SK-N-SH (cell line): ENCODE results near the gene TMEM131. TPM values are rescaled to one million over a fixed set of nuclear protein-coding genes. Genes with fewer than 3 reads are reported as not detected.

Source experiments
- CTCF ChIA-PET: fragments of 300-600, 350-600 bp; formaldehyde crosslinking; extraction: SDS; loops from one replicate; lab custom pipeline; 2021; lab: Yijun Ruan, JAX
- POLR2A ChIA-PET: fragments of 350-600 bp; sonication (Branson Sonifier 250); formaldehyde crosslinking; extraction: SDS; loops from one replicate; lab custom pipeline; 2020; ENCODE audit warnings: antibody characterized with exemption, inconsistent platforms; lab: Yijun Ruan, JAX
- DNase-seq: peaks from one replicate; pipeline ENCODE4 v3.0.0; 2012
- H2AFZ ChIP-seq: fragments of 200-600 bp; sonication (generic); 2 replicates; pipeline ENCODE4 v1.8.1; 2016; ENCODE audit warnings: antibody characterized with exemption, mild to moderate bottlenecking, low read depth
- H3F3A ChIP-seq: fragments of 200-600 bp; sonication (generic); replicated peaks from 2 replicates; pipeline ENCODE3; 2016; ENCODE audit warnings: antibody characterized with exemption, mild to moderate bottlenecking; ENCODE audit not compliant: insufficient read depth
- H3K27ac ChIP-seq, 2 experiments: fragments of 200-500 bp in 1 of 2; fragments of 200-600 bp in 1 of 2; sonication (Bioruptor generic) in 1 of 2; sonication (generic), shearing (Covaris generic) in 1 of 2; 2 replicates each; pipeline versions ENCODE4 v1.5.1 to v1.6.1; 2014 to 2016; ENCODE audit warnings: low read depth in 2 of 2, inconsistent platforms in 1 of 2, low read length in 1 of 2, mild to moderate bottlenecking in 1 of 2, mixed read lengths in 1 of 2
- H3K27me3 ChIP-seq: fragments of 200-600 bp; sonication (generic), shearing (Covaris generic); 2 replicates; pipeline ENCODE4 v1.6.1; 2016; ENCODE audit warnings: mixed run types; ENCODE audit not compliant: insufficient read depth
- H3K36me3 ChIP-seq, 2 experiments: fragments of 200-500 bp in 1 of 2; fragments of 200-600 bp in 1 of 2; sonication (Bioruptor generic) in 1 of 2; sonication (generic) in 1 of 2; replicated peaks in 1 of 2; 2 replicates each; pipeline versions ENCODE3 to v1.5.1; 2014 to 2016; ENCODE audit warnings: low read length in 1 of 2, mild to moderate bottlenecking in 1 of 2; ENCODE audit not compliant: insufficient read depth in 2 of 2, control insufficient read depth in 1 of 2
- H3K4me1 ChIP-seq, 2 experiments: fragments of 200-500 bp in 1 of 2; fragments of 200-600 bp in 1 of 2; sonication (Bioruptor generic) in 1 of 2; sonication (generic), shearing (Covaris generic) in 1 of 2; 2 replicates each; pipeline versions ENCODE4 v1.5.1 to v1.6.1; 2014 to 2016; ENCODE audit warnings: low read depth in 1 of 2, low read length in 1 of 2, mixed run types in 1 of 2; ENCODE audit not compliant: insufficient read depth in 2 of 2, control insufficient read depth in 1 of 2
- H3K4me2 ChIP-seq: fragments of 200-600 bp; sonication (generic), shearing (Covaris generic); 2 replicates; pipeline ENCODE4 v1.6.1; 2017; ENCODE audit warnings: mixed run types
- H3K4me3 ChIP-seq, 2 experiments: fragments of 200-500 bp in 1 of 2; fragments of 200-600 bp in 1 of 2; sonication (Bioruptor generic) in 1 of 2; sonication (generic), shearing (Covaris generic) in 1 of 2; 2 replicates each; pipeline versions ENCODE4 v1.5.1 to v1.8.1; 2014 to 2016; ENCODE audit warnings: low read depth in 2 of 2, inconsistent platforms in 1 of 2, low read length in 1 of 2, mild to moderate bottlenecking in 1 of 2, mixed read lengths in 1 of 2, moderate library complexity in 1 of 2
- H3K79me2 ChIP-seq: fragments of 200-600 bp; sonication (generic); 2 replicates; pipeline ENCODE4 v1.8.1; 2017; ENCODE audit warnings: mild to moderate bottlenecking; ENCODE audit not compliant: insufficient read depth
- H3K9ac ChIP-seq: fragments of 200-600 bp; sonication (generic); 2 replicates; pipeline ENCODE4 v1.6.1; 2017; ENCODE audit warnings: mixed run types
- H3K9me2 ChIP-seq: fragments of 200-600 bp; sonication (generic); 2 replicates; pipeline ENCODE4 v1.6.1; 2017; ENCODE audit warnings: mixed run types
- H3K9me3 ChIP-seq: fragments of 200-600 bp; sonication (generic); 2 replicates; pipeline ENCODE4 v1.6.1; 2017; ENCODE audit warnings: mixed run types, mild to moderate bottlenecking, moderate library complexity
- H4K20me1 ChIP-seq: fragments of 200-600 bp; sonication (generic); 2 replicates; pipeline ENCODE4 v1.6.1; 2017; ENCODE audit warnings: mild to moderate bottlenecking, mixed run types; ENCODE audit not compliant: insufficient read depth
- CHD2 ChIP-seq: fragments of 150-350 bp; IDR thresholded peaks from 2 replicates; pipeline ENCODE4 v1.6.1; 2018; ENCODE audit warnings: low read length; ENCODE audit not compliant: partially characterized antibody
- EZH2phosphoT487 ChIP-seq: fragments of 200-600 bp; sonication (generic); IDR thresholded peaks from 2 replicates; pipeline ENCODE4 v1.6.1; 2017; ENCODE audit warnings: low read depth, mixed run types, mild to moderate bottlenecking, antibody characterized with exemption, moderate library complexity, borderline replicate concordance
- FOSL2 ChIP-seq: IDR thresholded peaks from 2 replicates; pipeline ENCODE4 v1.4.0; 2012; ENCODE audit warnings: low read depth, mild to moderate bottlenecking, moderate library complexity, borderline replicate concordance
- FOXJ3 ChIP-seq: sonication (generic); formaldehyde crosslinking; IDR thresholded peaks from 2 replicates; pipeline ENCODE4 v1.5.1; 2020; ENCODE audit warnings: mild to moderate bottlenecking, missing genetic modification reagents
- FOXM1 ChIP-seq: IDR thresholded peaks from 2 replicates; pipeline ENCODE4 v1.4.0; 2012; ENCODE audit warnings: low read depth, mild to moderate bottlenecking
- JUND ChIP-seq: IDR thresholded peaks from 2 replicates; pipeline ENCODE4 v1.4.0; 2012
- NRF1 ChIP-seq: IDR thresholded peaks from 2 replicates; pipeline ENCODE4 v1.6.1; 2012; ENCODE audit warnings: low read depth, mild to moderate bottlenecking, low read length
- POLR2AphosphoS5 ChIP-seq: IDR thresholded peaks from 2 replicates; pipeline ENCODE4 v1.6.1; 2012; ENCODE audit warnings: low read depth, low read length
- REST ChIP-seq: IDR thresholded peaks from 2 replicates; pipeline ENCODE4 v1.6.1; 2012; ENCODE audit warnings: mild to moderate bottlenecking, low read depth, low read length, moderate library complexity
- RFX5 ChIP-seq: IDR thresholded peaks from 2 replicates; pipeline ENCODE4 v1.6.1; 2012; ENCODE audit warnings: mild to moderate bottlenecking, improper control_type of control experiment, low read length
- SMC3 ChIP-seq: IDR thresholded peaks from 2 replicates; pipeline ENCODE4 v1.6.1; 2012; ENCODE audit warnings: low read depth, low read length, improper control_type of control experiment
- TCF12 ChIP-seq: IDR thresholded peaks from 2 replicates; pipeline ENCODE4 v1.4.0; 2012
- TEAD4 ChIP-seq: IDR thresholded peaks from 2 replicates; pipeline ENCODE4 v1.4.0; 2012; ENCODE audit warnings: mild to moderate bottlenecking, borderline replicate concordance; ENCODE audit not compliant: insufficient read depth
- YY1 ChIP-seq: IDR thresholded peaks from 2 replicates; pipeline ENCODE4 v1.4.0; 2012; ENCODE audit warnings: low read depth, mild to moderate bottlenecking
- ZBTB33 ChIP-seq: IDR thresholded peaks from 2 replicates; pipeline ENCODE4 v1.4.0; 2012; ENCODE audit warnings: low read depth, borderline replicate concordance
- WGBS: methylation state at CpG from one replicate; pipeline ENCODE4 v1.1.6; 2017; ENCODE audit warnings: low lambda C conversion rate; 5-methylcytosine and 5-hydroxymethylcytosine counted together
- polyA plus RNA-seq, 3 experiments: library from polyadenylated mRNA; depleted of rRNA; stranded (reverse); fragments of >200 nt; gene quantifications; 2 replicates each; pipeline ENCODE4 v1.2.3, GENCODE V29; 2012
- TF ChIP-seq, protein P1 (sequence below): IDR thresholded peaks from 2 replicates; pipeline ENCODE4; 2012
- TF ChIP-seq, protein P2 (sequence below): IDR thresholded peaks from 2 replicates; pipeline ENCODE4 v1.4.0; 2012; ENCODE audit warnings: low read depth

TMEM131 gene
- polyA plus RNA-seq, 1 of the 3 experiments (the other 2 are of a cell fraction): 9.1 TPM

GRCh38 chr2:98004613-98005012 is 8.9 kb upstream of the TMEM131 start:
- H3K79me2 ChIP-seq: no peaks in the 10 kb centered on the region
- H3K9me2 ChIP-seq: no peaks in the 10 kb centered on the region
- POLR2A ChIA-PET: no interaction called here
- H3K4me3 ChIP-seq: no peak overlapping the region
- no peaks in the 10 kb centered on the region for H3K9me3 ChIP-seq
- CTCF ChIA-PET: no interaction called here
- no peak overlapping the region for H3K9ac ChIP-seq
- no peak for DNase-seq
- 76% methylated on average over 3 of the region's 3 CpGs for WGBS
- no peaks in the 10 kb centered on the region for H3K4me1 ChIP-seq
- no peaks in the 10 kb centered on the region for H3K27me3 ChIP-seq
- no peak overlapping the region for H3K27ac ChIP-seq
- H3K4me2 ChIP-seq: no peak overlapping the region
- no peaks in the 10 kb centered on the region for H3K36me3 ChIP-seq
- H3F3A ChIP-seq: no peaks in the 10 kb centered on the region
- H2AFZ ChIP-seq: no peak overlapping the region
- H4K20me1 ChIP-seq: no peaks in the 10 kb centered on the region
- TF ChIP-seq TCF12 (no peak), TEAD4 (no peak), NRF1 (no peak), SMC3 (no peak), EZH2phosphoT487 (no peak)
- TF ChIP-seq, all 33 proteins: peak for 0

DNA sequence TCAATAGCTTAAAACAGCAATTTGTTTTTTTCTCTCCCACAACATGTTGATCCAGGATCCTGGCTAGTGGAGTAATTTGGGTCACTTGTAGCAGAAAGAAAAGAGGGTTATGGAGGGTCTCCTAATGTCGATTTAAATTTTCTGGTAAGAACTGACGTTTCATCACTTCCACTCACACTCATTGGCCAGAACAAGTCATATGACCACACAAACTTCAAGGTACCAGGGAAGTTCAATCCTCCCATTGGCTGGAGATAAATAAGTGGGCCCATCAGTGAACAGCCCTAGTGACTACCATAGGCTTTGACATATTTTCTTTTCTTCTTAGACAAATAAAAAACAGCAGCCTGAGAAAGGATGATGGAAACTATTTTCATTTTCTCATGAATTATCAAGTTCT is 8.3 kb upstream of the TMEM131 start:
- CTCF ChIA-PET: no interaction called here
- 48% methylated on average over 2 of the region's 2 CpGs for WGBS

DNA sequence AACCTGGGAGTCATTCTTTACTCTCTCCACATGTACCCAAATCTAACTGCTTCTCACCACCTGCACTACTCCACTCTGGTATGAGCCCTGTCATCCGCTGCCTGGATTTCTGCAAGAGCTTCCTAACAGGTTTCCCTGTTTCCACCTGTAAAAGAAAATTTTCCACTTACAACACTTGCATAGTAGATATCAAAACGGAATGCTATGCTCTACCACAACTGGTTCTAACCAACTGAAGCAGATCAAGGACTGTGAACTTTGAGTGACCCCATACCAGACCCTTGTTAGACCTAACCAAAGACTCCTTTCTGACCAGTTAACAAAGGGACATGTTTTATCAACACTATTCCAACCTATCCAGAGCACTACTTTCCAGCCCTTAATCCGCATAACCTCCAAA is 3.8 kb upstream of the TMEM131 start:
- 67% methylated on average over 3 of the region's 3 CpGs for WGBS
- no peak overlapping the region for H3K4me3 ChIP-seq
- H3K9me2 ChIP-seq: no peaks in the 10 kb centered on the region
- H4K20me1 ChIP-seq: no peaks in the 10 kb centered on the region; the same call in 1 of the 2 replicates
- peaks cover 6% of the 10 kb centered on the region for H3K79me2 ChIP-seq
- H3K4me1 ChIP-seq: peaks cover 0 to 5% of the 10 kb centered on the region in 2 experiments; a peak in 2 of 4 replicates
- no peaks in the 10 kb centered on the region for H3K36me3 ChIP-seq
- H3K27ac ChIP-seq: no peak overlapping the region
- no peak overlapping the region for H3K4me2 ChIP-seq
- H3K9me3 ChIP-seq: no peaks in the 10 kb centered on the region
- H3K27me3 ChIP-seq: no peaks in the 10 kb centered on the region
- POLR2A ChIA-PET: no interaction called here
- H3K9ac ChIP-seq: no peak overlapping the region
- DNase-seq: no peak
- H3F3A ChIP-seq: no peaks in the 10 kb centered on the region
- CTCF ChIA-PET: no interaction called here
- H2AFZ ChIP-seq: no peak overlapping the region
- TF ChIP-seq YY1 (no peak), CHD2 (no peak), POLR2AphosphoS5 (no peak), REST (no peak), FOSL2 (no peak), JUND (no peak), ZBTB33 (no peak)
- TF ChIP-seq, protein P1, sequence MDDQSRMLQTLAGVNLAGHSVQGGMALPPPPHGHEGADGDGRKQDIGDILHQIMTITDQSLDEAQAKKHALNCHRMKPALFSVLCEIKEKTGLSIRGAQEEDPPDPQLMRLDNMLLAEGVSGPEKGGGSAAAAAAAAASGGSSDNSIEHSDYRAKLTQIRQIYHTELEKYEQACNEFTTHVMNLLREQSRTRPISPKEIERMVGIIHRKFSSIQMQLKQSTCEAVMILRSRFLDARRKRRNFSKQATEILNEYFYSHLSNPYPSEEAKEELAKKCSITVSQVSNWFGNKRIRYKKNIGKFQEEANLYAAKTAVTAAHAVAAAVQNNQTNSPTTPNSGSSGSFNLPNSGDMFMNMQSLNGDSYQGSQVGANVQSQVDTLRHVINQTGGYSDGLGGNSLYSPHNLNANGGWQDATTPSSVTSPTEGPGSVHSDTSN: no peak

More for the DNA sequence above, 8.3 kb upstream of the TMEM131 start:
- Histone ChIP-seq H3K36me3 (no peaks in the 10 kb centered on the region), H3K4me2 (no peak overlapping the region), H3K27me3 (no peaks in the 10 kb centered on the region), H3F3A (no peaks in the 10 kb centered on the region), H3K27ac (no peak overlapping the region), H3K4me1 (no peaks in the 10 kb centered on the region), H2AFZ (no peak overlapping the region), H3K9ac (no peak overlapping the region), H4K20me1 (no peaks in the 10 kb centered on the region), H3K4me3 (no peak overlapping the region), H3K79me2 (no peaks in the 10 kb centered on the region), H3K9me2 (no peaks in the 10 kb centered on the region), H3K9me3 (no peaks in the 10 kb centered on the region)
- DNase-seq: no peak
- POLR2A ChIA-PET: no interaction called here
- TF ChIP-seq FOXJ3 (no peak), JUND (no peak), FOSL2 (no peak), FOXM1 (no peak), RFX5 (no peak)
- TF ChIP-seq, protein P2, sequence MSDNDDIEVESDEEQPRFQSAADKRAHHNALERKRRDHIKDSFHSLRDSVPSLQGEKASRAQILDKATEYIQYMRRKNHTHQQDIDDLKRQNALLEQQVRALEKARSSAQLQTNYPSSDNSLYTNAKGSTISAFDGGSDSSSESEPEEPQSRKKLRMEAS: no peak
